Type B pancreatic cell (in vitro differentiated cells): ENCODE data around the gene CACNG7. TPM values are rescaled to one million over a fixed set of nuclear protein-coding genes. Genes with fewer than 3 reads are reported as not detected.

Experiments used
- DNase-seq: peaks from one replicate; pipeline ENCODE4 v3.0.0; 2021; ENCODE audit warnings: mixed read lengths; ENCODE audit not compliant: unreplicated experiment; ENCODE audit errors: extremely low spot score
- H3K27ac Mint-ChIP-seq: 2 replicates; pipeline ENCODE4 v1.8.0; 2021; ENCODE audit warnings: mild to moderate bottlenecking, mixed read lengths
- H3K27me3 Mint-ChIP-seq: 2 replicates; pipeline ENCODE4 v1.8.0; 2021; ENCODE audit warnings: mixed read lengths
- H3K36me3 Mint-ChIP-seq: 2 replicates; pipeline ENCODE4 v1.8.0; 2021; ENCODE audit warnings: mixed read lengths
- H3K4me1 Mint-ChIP-seq: one replicate; pipeline ENCODE4 v1.8.0; 2021; ENCODE audit warnings: mixed read lengths; ENCODE audit not compliant: unreplicated experiment
- H3K4me3 Mint-ChIP-seq: 2 replicates; pipeline ENCODE4 v1.8.0; 2021; ENCODE audit warnings: mild to moderate bottlenecking, mixed read lengths
- H3K9me3 Mint-ChIP-seq: 2 replicates; pipeline ENCODE4 v1.8.0; 2021; ENCODE audit warnings: mixed read lengths
- CTCF ChIP-seq: fragments of 200-600 bp; sonication (generic); conservative IDR thresholded peaks from 2 replicates; pipeline ENCODE4 v1.5.0; 2021; ENCODE audit warnings: antibody characterized with exemption, mild to moderate bottlenecking
- total RNA-seq: library from RNA; stranded (reverse); gene quantifications from 2 replicates; pipeline ENCODE4 v1.2.1, GENCODE V29; 2021; ENCODE audit warnings: low replicate concordance

CACNG7 gene
- total RNA-seq, 1 donor from 2014 or later = 6.0 TPM

- peaks cover 18% of the 10 kb centered on the region for H3K27me3 Mint-ChIP-seq
- DNase-seq = no peak
- H3K9me3 Mint-ChIP-seq = no peaks in the 10 kb centered on the region
- TF ChIP-seq CTCF = no peak
- no peak overlapping the region for H3K4me3 Mint-ChIP-seq
- no peak overlapping the region for H3K27ac Mint-ChIP-seq
- no peaks in the 10 kb centered on the region for H3K4me1 Mint-ChIP-seq
- H3K36me3 Mint-ChIP-seq = no peaks in the 10 kb centered on the region
Measured at GRCh38 chr19:53917356-53917755, 8.3 kb downstream of the CACNG7 start.

- no peak overlapping the region for H3K4me3 Mint-ChIP-seq
- no peaks in the 10 kb centered on the region for H3K36me3 Mint-ChIP-seq
- H3K9me3 Mint-ChIP-seq = peaks cover 4% of the 10 kb centered on the region
- no peaks in the 10 kb centered on the region for H3K4me1 Mint-ChIP-seq
- peaks cover 8% of the 10 kb centered on the region for H3K27me3 Mint-ChIP-seq
- no peak overlapping the region for H3K27ac Mint-ChIP-seq
- no peak for TF ChIP-seq CTCF
- no peak for DNase-seq
Measured at GRCh38 chr19:53927739-53928138, 18.7 kb downstream of the CACNG7 start.

GRCh38 chr19:53936029-53936428 is 27.0 kb downstream of the CACNG7 start:
- H3K4me1 Mint-ChIP-seq = no peaks in the 10 kb centered on the region
- no peak for TF ChIP-seq CTCF
- H3K9me3 Mint-ChIP-seq = no peaks in the 10 kb centered on the region
- H3K36me3 Mint-ChIP-seq = no peaks in the 10 kb centered on the region
- no peak overlapping the region for H3K4me3 Mint-ChIP-seq
- DNase-seq = no peak
- H3K27me3 Mint-ChIP-seq = peaks cover 32% of the 10 kb centered on the region
- H3K27ac Mint-ChIP-seq = no peak overlapping the region

GRCh38 chr19:53942001-53942786 is 33.1 kb downstream of the CACNG7 start:
- H3K36me3 Mint-ChIP-seq = no peaks in the 10 kb centered on the region
- no peak for DNase-seq
- peaks cover 79% of the 10 kb centered on the region for H3K27me3 Mint-ChIP-seq
- peaks cover 4% of the 10 kb centered on the region for H3K9me3 Mint-ChIP-seq
- no peaks in the 10 kb centered on the region for H3K4me1 Mint-ChIP-seq
- H3K27ac Mint-ChIP-seq = no peak overlapping the region
- peak; percentile 41 for TF ChIP-seq CTCF
- peak overlapping the region; percentile 20 for H3K4me3 Mint-ChIP-seq

GRCh38 chr19:53944416-53944815 is 35.3 kb downstream of the CACNG7 start:
- Mint-ChIP-seq H3K4me3 (no peak overlapping the region), H3K4me1 (no peaks in the 10 kb centered on the region), H3K36me3 (no peaks in the 10 kb centered on the region), H3K27me3 (peaks cover 76% of the 10 kb centered on the region), H3K27ac (no peak overlapping the region), H3K9me3 (peaks cover 4% of the 10 kb centered on the region)
- DNase-seq = no peak
- no peak for TF ChIP-seq CTCF
